Vagina (tissue), 2 donors: Measurements from ENCODE around the gene SDK2.

Experiments
- CTCF ChIP-seq, 3 experiments: fragments of 450-650 bp in 2 of 3; fragments of 200-600 bp in 1 of 3; sonication (generic) in 1 of 3; IDR thresholded peaks; one replicate each; pipeline ENCODE4 v1.5.1; 2017 to 2019; ENCODE audit warnings: antibody characterized with exemption in 3 of 3, mild to moderate bottlenecking in 2 of 3, moderate library complexity in 2 of 3
- POLR2A ChIP-seq, 2 donors: fragments of 450-650 bp; IDR thresholded peaks; one replicate each; pipeline ENCODE4 v1.6.1; 2017; ENCODE audit warnings: antibody characterized with exemption in 2 of 2, mild to moderate bottlenecking in 2 of 2, moderate library complexity in 2 of 2
- POLR2AphosphoS5 ChIP-seq, 2 donors: sonication (generic); formaldehyde crosslinking; IDR thresholded peaks; one replicate each; pipeline ENCODE4 v1.9.0; 2017; ENCODE audit warnings: antibody characterized with exemption in 2 of 2, mild to moderate bottlenecking in 2 of 2, low read depth in 1 of 2; ENCODE audit not compliant: insufficient read depth in 1 of 2

- no peak for TF ChIP-seq CTCF (IDR thresholded peaks at IDR 0.05)
- TF ChIP-seq POLR2A (IDR thresholded peaks at IDR 0.05), result no peak
- no peak for TF ChIP-seq POLR2AphosphoS5 (IDR thresholded peaks at IDR 0.05; ENCODE audit: insufficient read depth in 1 of 2, low read depth in 1 of 2)
Observed at GRCh38 chr17:73603971-73604370, 40.3 kb downstream of the SDK2 start.
